Body of pancreas (tissue), 4 donors: ENCODE measurements around the gene CDK14.

ENCODE experiments used
- POLR2A ChIP-seq, 3 donors: fragments of 450-650 bp; IDR thresholded peaks; one replicate each; pipeline ENCODE4 v1.6.1; 2016; ENCODE audit warnings: antibody characterized with exemption in 3 of 3, mild to moderate bottlenecking in 2 of 3
- TF ChIP-seq, protein P1 (sequence below), 7 experiments: fragments of 450-650 bp in 4 of 7; fragments of 200-600 bp in 3 of 7; sonication (generic) in 3 of 7; IDR thresholded peaks; one replicate each; pipeline ENCODE4 v1.5.1; 2016 to 2019; ENCODE audit warnings: antibody characterized with exemption in 7 of 7

DNA sequence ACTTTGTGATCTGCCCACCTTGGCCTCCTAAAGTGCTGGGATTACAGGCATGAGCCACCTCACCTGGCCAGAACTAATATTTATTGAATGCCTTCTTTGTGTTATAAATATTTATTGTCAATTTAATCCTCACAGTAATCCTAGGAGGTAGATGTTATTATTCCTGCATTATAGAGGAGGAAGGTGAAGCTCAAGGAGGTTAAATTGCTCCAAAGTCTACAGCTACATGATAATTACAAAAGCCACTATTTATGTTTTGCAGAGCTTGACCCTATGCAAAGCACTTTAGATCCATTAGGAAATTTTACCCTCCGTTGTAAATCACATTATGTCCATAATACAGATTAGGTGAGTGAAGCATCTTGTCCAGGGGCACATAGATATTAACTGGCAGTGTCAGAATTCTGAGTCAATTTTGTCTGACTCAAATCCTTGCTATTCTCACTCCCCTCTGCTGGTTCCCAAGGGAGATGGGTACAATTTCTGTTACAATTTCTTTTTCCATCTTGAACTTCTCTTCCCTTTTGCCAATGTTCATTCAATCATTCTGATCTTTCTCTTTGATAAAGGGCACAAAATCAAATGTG lies 25.7 kb upstream of the CDK14 start:
- TF ChIP-seq POLR2A (IDR thresholded peaks at IDR 0.05), result no peak
- TF ChIP-seq, protein P1, sequence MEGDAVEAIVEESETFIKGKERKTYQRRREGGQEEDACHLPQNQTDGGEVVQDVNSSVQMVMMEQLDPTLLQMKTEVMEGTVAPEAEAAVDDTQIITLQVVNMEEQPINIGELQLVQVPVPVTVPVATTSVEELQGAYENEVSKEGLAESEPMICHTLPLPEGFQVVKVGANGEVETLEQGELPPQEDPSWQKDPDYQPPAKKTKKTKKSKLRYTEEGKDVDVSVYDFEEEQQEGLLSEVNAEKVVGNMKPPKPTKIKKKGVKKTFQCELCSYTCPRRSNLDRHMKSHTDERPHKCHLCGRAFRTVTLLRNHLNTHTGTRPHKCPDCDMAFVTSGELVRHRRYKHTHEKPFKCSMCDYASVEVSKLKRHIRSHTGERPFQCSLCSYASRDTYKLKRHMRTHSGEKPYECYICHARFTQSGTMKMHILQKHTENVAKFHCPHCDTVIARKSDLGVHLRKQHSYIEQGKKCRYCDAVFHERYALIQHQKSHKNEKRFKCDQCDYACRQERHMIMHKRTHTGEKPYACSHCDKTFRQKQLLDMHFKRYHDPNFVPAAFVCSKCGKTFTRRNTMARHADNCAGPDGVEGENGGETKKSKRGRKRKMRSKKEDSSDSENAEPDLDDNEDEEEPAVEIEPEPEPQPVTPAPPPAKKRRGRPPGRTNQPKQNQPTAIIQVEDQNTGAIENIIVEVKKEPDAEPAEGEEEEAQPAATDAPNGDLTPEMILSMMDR (IDR thresholded peaks at IDR 0.05), result no peak
